Activated T-cell treated with anti-CD3 and anti-CD28 coated beads for 1 hour (primary cell): ENCODE measurements around the gene COX10.

Source experiments
- DNase-seq: peaks from one replicate; pipeline ENCODE4 v3.0.0-alpha.2; 2020; ENCODE audit warnings: low read depth

The COX10 gene

GRCh38 chr17:14070344-14070984 is 1.2 kb downstream of the COX10 start:
- no peak for DNase-seq

DNA sequence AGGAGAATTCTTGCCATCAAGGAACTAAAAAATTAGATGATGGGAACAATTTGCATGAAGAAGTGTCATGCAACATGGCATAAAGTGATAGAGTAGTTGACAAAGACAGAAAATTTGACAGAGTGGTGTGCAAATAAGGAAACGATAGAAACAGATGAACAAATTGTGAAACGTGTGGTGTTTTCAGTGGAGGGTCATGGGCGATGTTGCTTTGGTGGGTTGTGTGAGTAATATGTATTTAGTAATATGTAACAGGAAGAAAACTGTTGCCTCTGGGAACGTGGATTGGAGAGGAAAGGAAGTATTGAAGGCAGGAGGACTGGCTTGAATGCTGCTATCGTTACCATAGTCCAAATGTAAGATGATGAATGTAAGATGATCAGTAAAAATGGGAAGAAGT is 3.6 kb downstream of the COX10 start:
- no peak for DNase-seq

DNA sequence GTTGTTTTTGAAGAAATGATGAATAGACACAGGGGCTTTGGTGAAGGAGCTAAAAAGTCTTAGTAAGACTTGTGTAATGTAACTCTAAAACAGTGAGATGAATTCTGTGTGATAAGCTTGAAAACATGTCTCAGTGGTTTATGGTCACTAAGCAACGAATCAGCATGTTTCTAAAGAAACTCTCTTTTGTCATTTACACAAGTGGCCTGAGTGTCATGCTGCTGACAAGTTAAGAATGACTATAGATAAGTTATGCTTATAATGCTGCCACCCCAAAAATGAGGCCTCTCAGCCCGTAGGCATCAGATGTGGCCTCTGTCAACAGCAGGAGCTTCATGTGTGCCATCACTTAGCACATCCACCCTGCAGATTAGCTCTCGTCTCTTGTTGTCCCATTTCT is 8.7 kb downstream of the COX10 start:
- DNase-seq: no peak

GRCh38 chr17:14080847-14081251 is 11.5 kb downstream of the COX10 start:
- no peak for DNase-seq

- DNase-seq: no peak
These were observed 13.5 kb downstream of the COX10 start for GRCh38 chr17:14082848-14083247.

- no peak for DNase-seq
These were observed 15.7 kb downstream of the COX10 start for GRCh38 chr17:14084955-14085354.

DNA sequence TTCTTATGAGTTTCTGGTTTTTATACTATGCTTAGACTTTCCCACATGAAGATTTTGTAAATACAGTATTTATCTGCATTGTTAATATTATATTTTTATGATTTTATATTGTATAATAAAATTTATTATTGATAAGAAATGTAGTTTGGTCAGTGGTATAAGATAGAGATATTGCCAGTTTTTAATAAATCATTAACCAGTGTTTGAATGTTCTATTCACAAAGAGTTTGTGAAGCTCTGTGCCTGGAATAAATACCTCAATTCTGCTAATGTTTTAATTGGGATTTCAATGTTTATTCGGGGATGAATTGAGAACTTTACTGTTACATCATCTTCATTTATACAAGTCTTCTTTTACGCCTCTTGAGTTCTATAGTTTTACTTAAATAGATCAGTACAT is 16.9 kb downstream of the COX10 start:
- DNase-seq: no peak

- no peak for DNase-seq
These were observed 19.9 kb downstream of the COX10 start for GRCh38 chr17:14089179-14089578.

DNA sequence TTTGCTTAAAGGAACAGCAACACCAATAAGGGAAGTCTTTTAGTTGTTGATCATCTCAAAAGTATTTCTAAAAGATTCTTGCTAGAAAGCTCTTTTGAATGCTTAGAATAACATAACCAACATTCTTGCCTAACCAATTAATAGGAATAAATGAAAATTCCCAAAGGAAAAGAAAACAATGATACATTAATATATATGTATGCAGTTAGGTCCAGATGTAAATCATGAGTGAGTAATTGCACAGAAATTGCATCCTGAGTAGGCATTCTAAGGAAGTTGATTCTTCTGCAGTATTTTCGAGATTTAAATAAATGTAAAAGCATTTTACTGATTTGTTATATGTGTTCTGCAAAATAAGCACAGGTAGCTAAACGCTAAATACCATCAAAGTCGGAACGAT is 22.1 kb downstream of the COX10 start:
- no peak for DNase-seq

DNA sequence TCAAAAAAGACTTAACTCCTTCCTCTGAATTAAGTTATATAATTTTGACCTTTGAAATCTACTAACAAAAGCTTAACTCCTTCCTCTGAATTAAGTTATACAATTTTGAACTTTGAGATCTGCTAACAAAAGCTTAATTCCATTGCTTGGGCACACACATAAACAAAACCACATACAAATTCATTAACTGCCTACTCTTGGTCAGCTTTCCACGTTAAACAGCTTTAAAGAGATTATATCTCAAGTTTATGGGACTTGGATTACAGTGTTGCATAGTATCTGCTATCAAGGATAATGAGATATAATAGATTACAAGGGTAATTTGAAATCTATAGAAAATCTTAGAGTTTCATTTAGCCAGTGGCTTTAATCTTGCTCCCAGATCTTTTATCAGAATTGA is 23.5 kb downstream of the COX10 start:
- DNase-seq: no peak

GRCh38 chr17:14094676-14095601 is 25.6 kb downstream of the COX10 start:
- no peak for DNase-seq

- DNase-seq: no peak
These were observed 26.3 kb downstream of the COX10 start for GRCh38 chr17:14095631-14096030.

DNA sequence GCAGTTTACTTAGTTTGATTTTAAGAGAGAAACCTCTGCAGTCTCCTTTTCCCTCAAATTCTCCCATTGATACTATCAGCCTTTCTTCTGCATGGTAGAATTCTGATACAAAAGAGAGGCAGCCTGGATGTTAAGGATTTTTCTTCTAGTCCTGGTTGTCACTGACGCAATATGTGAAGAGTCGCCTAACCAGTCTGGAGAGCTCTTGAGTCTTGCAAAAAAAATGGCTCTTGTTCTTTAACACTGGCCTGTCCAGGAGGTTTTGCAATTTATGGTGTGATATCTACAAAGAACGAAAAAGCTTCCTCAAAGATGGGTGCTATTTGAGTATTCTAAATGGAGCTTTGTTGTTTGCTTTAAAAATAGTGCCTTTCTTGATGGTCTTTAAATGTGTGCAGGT is 28.9 kb downstream of the COX10 start:
- DNase-seq: no peak

DNA sequence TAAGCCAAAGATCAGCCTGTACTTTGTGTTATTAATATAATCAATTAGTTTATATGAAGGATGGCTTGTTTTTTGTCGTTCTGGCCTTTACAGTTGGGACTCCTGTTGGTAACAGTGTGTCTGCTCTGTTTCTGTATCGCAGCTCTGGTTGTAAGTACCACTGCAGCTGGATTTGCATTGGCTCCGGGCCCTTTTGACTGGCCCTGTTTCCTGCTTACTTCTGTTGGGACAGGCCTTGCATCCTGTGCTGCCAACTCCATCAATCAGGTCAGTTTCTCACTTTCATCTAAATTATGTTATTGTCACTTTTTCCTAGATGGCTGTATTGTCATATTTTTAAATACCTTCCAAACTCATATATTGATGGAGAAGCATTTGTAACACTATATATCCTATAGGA is 32.7 kb downstream of the COX10 start:
- DNase-seq: no peak

- DNase-seq: no peak
These were observed 34.5 kb downstream of the COX10 start for GRCh38 chr17:14103836-14104235.

DNA sequence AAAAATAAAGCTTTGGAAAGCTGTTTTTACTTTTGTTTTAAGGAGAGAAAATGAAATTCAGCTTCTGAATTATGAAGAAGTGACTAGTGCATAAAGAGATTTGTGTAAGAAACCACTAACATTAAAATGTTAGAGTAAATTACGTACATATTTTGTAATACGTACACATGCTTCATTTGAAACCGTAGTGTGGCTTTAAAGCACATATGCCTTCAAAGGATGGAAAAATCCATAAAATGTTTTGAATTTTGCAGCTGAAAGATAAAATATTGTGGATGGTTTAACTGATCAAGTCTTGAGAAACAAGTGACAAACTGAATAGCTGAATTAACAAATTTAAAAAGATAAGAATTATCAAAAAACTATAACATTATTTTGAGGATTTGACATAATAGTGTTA is 35.4 kb downstream of the COX10 start:
- DNase-seq: no peak

GRCh38 chr17:14107889-14108288 is 38.6 kb downstream of the COX10 start:
- DNase-seq: no peak

GRCh38 chr17:14112407-14112806 is 43.1 kb downstream of the COX10 start:
- DNase-seq: no peak

- no peak for DNase-seq
These were observed 43.8 kb downstream of the COX10 start for GRCh38 chr17:14113137-14113536.

- no peak for DNase-seq
These were observed 47.1 kb downstream of the COX10 start for GRCh38 chr17:14116263-14117024.

- DNase-seq: no peak
These were observed 49.6 kb downstream of the COX10 start for GRCh38 chr17:14118951-14119350.

DNA sequence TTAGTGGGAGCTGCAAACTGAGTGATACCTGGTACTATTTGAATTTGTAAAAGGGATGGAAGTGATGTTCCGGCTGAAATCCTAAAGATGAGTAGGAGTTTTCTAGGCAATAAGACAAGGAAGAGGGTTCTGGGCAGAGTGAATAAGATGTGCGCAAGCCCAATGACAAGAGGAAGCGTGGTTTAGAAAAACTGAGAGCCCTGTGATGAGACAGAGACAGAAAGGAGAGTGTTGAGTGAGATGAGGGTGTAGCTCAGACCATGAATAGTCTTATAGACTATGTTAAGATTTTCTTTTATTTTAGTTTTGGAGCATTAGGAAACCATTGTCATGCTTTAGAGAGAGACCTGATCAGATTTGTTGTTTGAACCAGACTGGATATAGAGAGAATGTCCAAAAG is 50.2 kb downstream of the COX10 start:
- DNase-seq: no peak

GRCh38 chr17:14121952-14122351 is 52.6 kb downstream of the COX10 start:
- DNase-seq: no peak
